Measurements from ENCODE around the gene TMPRSS9.
A peak's percentile ranks its signal among the peaks of the same experiment; 100 is the strongest.

DNA sequence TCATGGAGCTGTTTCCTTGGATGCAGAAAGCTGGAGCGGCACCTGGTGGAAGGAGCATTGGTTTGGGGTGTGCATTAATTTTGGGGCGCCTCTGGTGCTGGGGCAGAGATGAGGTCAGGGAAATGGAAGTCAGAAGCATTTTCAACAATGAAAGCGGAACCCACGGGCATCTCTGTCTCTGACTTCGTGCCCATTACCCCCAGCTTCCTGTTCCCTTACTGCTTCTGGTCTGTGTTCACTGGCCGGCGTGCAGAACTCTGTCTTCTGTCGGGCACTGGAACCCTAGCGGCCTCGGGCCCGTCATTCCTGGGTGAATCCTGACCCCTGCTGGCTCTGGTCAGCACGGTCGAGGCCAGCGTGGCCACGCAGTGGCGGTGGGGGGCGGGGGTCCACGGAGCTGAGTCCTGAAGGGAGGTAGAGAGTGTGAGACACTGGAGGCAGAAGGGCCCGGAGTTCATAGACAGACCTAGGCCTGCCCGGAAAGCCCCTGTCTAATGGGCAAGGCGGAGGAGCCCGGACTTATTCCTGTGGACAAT is 44.2 kb upstream of the TMPRSS9 start:
- peak; percentile 62 for TF ChIP-seq CTCF (IDR thresholded peaks at IDR 0.05; ENCODE audit: low read length)
- no peak for TF ChIP-seq EZH2 (IDR thresholded peaks at IDR 0.05; ENCODE audit: borderline replicate concordance, low read length)
